HG03060 (cell line): Measurements from ENCODE around the gene WDR54.
A peak's percentile ranks its signal among the peaks of the same experiment; 100 is the strongest.

ENCODE experiments used
- ATAC-seq: cut with Tn5 transposase; IDR thresholded peaks from one replicate; pipeline ENCODE4 v1.9.1; 2021; ENCODE audit warnings: low read depth, moderate number of reproducible peaks; ENCODE audit not compliant: unreplicated experiment

Gene WDR54

GRCh38 chr2:74421221-74421870 is at the start of gene WDR54, which contains the start of gene C2orf81:
Gene WDR54, plus strand, starts transcription at chr2:74421730. Its CDS starts 424 bp downstream, at chr2:74422154.
Gene C2orf81, minus strand, starts transcription at chr2:74421619. Its CDS starts 59 bp downstream, at chr2:74421560.
- ATAC-seq, result peak; percentile 71

- no peak for ATAC-seq
Observed at GRCh38 chr2:74372674-74373073, 48.9 kb upstream of the WDR54 start.

- no peak for ATAC-seq
Observed at GRCh38 chr2:74373221-74373676, 48.3 kb upstream of the WDR54 start.

- ATAC-seq, result no peak
Observed at GRCh38 chr2:74373985-74374384, 47.5 kb upstream of the WDR54 start.

GRCh38 chr2:74374509-74375205 is 46.9 kb upstream of the WDR54 start:
- ATAC-seq, result no peak

- no peak for ATAC-seq
Observed at GRCh38 chr2:74375838-74376237, 45.7 kb upstream of the WDR54 start.

- ATAC-seq, result no peak
Observed at GRCh38 chr2:74378007-74378406, 43.5 kb upstream of the WDR54 start.

GRCh38 chr2:74379851-74380789 is 41.4 kb upstream of the WDR54 start, which contains the start of gene DCTN1:
Gene DCTN1, minus strand, starts transcription at chr2:74380311. Its CDS starts 274 bp downstream, at chr2:74380037.
- ATAC-seq, result no peak

- ATAC-seq, result no peak
Observed at GRCh38 chr2:74381751-74382150, 39.8 kb upstream of the WDR54 start.

GRCh38 chr2:74383254-74383653 is 38.3 kb upstream of the WDR54 start:
- ATAC-seq, result no peak

- ATAC-seq, result no peak
Observed at GRCh38 chr2:74384051-74384450, 37.5 kb upstream of the WDR54 start.

GRCh38 chr2:74385396-74385795 is 36.1 kb upstream of the WDR54 start:
- no peak for ATAC-seq

- no peak for ATAC-seq
Observed at GRCh38 chr2:74387346-74387745, 34.2 kb upstream of the WDR54 start.

- ATAC-seq, result no peak
Observed at GRCh38 chr2:74390606-74391005, 30.9 kb upstream of the WDR54 start.

- ATAC-seq, result no peak
Observed at GRCh38 chr2:74391209-74391579, 30.3 kb upstream of the WDR54 start.

GRCh38 chr2:74391580-74392448 is 29.7 kb upstream of the WDR54 start:
- no peak for ATAC-seq

- no peak for ATAC-seq
Observed at GRCh38 chr2:74392449-74392743, 29.1 kb upstream of the WDR54 start.

- no peak for ATAC-seq
Observed at GRCh38 chr2:74393525-74393924, 28.0 kb upstream of the WDR54 start.

GRCh38 chr2:74396149-74396548 is 25.4 kb upstream of the WDR54 start:
- ATAC-seq, result no peak

GRCh38 chr2:74399785-74400184 is 21.7 kb upstream of the WDR54 start:
- ATAC-seq, result peak; percentile 55
